ENCODE data around the gene INHA.

INHA gene

GRCh38 chr2:219613461-219614070, 41.5 kb downstream of the INHA start:
- DNase-seq = no peak

- DNase-seq = no peak
These were observed 42.2 kb downstream of the INHA start for GRCh38 chr2:219614076-219614860.

- no peak for DNase-seq
These were observed 42.9 kb downstream of the INHA start for GRCh38 chr2:219615036-219615435.

GRCh38 chr2:219615894-219616293, 43.8 kb downstream of the INHA start:
- DNase-seq = no peak

- DNase-seq = no peak
These were observed 44.4 kb downstream of the INHA start for GRCh38 chr2:219616550-219616949.

GRCh38 chr2:219618733-219619122, 46.6 kb downstream of the INHA start:
- no peak for DNase-seq

- no peak for DNase-seq
These were observed 47.1 kb downstream of the INHA start for GRCh38 chr2:219619235-219619634.

- DNase-seq = no peak
These were observed 48.4 kb downstream of the INHA start for GRCh38 chr2:219620546-219620945.

GRCh38 chr2:219621935-219622334, 49.8 kb downstream of the INHA start:
- DNase-seq = no peak

GRCh38 chr2:219622472-219622871, 50.4 kb downstream of the INHA start:
- no peak for DNase-seq

- no peak for DNase-seq
These were observed 52.5 kb downstream of the INHA start for GRCh38 chr2:219624565-219624964.

GRCh38 chr2:219625179-219625578, 53.1 kb downstream of the INHA start:
- DNase-seq = no peak
